Stimulated activated CD8-positive, alpha-beta memory T cell treated with anti-CD3 and anti-CD28 coated beads, Interleukin-4, amount 100 ng/mL, for 24 hours (primary cell): ENCODE results near the gene MMP24.

Experiments
- DNase-seq: peaks from one replicate; pipeline ENCODE4 v3.0.0-alpha.2; 2020; ENCODE audit warnings: low read depth

The MMP24 gene

DNA sequence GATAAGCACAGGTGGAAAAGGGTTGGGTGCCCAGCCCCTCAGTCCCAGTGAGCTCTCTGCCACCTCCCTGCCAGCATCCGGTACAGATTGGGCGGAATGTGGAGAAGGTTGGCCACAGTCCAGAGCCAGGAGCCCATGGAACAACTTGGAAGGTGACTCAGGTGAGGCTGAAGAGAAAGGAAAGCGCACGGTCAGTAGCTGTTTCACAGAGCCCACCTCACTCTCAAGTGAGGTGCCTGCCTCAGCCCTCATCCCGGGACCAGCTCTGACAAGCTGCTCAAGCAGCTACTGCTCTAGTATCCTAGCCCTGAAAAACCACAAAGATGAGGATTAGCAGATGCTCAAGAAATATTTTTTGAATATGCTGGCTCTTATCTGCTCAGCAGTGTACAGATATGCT, 52.5 kb downstream of the MMP24 start:
- DNase-seq, result no peak

DNA sequence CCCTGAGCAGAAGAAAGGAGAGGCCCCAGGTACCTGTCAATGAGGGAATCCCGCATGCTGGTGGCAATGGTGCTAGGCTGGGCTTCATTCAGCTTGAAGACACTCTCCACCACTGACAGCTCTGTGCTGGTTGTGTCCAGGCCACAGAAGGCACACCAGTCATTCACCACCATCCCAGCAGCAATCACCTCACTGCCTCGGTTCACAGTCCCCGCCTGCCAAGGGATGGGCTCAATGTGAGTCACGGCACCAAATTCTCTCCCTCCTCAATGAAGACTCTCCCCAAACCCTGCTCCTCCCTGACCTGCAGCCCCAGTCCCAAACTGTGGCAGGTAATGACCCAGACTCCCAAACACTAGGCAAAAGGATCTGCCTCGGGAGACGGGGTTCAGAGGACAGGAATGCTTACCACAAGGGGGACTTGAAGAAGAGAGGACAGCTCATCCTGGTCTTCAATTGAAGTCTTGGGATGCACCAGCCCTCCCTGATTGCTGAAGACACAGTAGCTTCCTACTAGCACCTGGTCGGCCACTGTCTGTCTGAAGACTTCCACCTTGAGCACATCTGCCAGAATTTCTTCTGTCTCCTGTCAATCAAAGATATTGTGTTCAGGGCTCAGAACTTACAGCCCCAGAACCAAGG, 53.2 kb downstream of the MMP24 start:
- no peak for DNase-seq

DNA sequence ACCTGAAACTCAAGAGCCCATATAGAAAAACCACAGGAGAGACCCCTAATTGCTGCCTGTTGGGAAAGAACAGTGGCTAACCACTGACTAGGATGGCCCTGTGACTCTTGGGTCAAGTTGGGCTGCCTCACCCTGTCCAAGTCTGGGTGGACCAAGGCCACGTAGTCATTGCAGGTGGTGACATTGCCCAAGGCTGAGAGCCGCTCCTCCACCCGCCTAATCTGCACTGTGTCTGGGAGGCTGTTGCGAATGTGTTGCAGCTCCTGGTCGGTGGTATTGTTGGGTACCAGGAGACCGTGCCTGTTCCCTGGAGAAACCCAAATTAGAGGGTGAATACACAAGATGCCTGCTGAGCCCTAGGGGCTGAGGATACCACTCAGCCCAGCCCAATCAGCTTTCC, 54.0 kb downstream of the MMP24 start:
- DNase-seq, result no peak

DNA sequence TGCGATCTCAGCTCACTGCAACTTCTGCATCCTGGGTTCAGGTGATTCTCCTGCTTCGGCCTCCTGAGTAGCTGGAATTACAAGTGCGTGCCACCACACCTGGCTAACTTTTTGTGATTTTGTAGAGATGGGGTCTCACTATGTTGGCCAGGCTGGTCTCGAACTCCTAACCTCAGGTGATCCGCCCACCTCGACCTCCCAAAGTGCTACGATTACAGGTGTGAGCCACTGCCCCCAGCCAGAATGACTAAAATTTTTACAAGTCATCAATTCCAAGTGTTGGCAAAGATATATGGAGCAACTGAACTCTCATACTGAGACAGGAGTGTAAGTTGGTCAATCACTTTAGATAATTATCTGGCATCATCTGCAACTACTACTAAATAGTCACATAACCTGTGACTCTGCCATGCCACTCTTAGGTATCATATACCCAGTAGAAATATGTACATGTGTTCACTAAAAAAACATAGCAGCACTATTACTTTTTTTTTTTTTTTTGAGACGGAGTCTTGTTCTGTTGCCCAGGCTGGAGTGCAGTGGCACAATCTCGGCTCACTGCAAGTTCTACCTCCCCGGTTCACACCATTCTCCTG, 55.1 kb downstream of the MMP24 start:
- DNase-seq, result no peak

DNA sequence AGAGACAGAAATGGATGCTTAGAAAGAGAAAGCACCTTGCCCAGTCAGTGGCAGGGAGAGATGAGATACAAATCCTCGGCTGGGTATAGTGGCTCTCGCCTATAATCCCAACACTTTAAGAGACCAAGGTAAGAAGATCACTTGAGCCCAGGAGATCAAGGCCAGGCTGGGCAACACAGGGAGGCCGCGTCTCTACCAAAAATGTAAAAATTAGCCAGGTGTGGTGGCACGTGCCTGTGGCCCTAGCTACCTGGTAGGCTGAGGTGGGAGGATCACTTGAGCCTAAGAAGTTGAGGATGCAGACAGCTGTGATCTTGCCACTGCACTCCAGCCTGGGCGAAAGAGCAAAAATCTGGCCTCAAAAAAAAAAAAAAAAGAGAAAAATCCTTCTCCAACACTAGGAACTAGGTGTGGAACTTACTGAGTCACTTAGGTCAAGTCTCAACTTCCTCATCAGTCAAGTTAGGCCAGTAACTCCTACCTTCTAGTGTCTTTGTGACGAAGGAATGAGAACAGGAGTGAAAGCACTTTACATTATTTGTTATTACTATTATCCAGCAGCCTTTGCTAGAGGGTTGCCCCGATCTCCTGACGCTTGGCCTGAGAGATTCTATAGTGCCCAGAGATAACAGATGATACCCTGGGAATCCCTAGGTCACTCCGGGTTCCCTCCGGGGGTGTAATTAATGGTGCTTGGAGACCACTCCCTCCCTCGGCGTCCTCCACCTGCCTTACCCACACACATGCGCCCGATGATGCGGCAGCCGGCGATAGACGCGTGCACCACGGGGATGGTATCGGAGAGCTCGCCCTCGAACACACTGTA, 57.2 kb downstream of the MMP24 start:
- DNase-seq, result no peak

DNA sequence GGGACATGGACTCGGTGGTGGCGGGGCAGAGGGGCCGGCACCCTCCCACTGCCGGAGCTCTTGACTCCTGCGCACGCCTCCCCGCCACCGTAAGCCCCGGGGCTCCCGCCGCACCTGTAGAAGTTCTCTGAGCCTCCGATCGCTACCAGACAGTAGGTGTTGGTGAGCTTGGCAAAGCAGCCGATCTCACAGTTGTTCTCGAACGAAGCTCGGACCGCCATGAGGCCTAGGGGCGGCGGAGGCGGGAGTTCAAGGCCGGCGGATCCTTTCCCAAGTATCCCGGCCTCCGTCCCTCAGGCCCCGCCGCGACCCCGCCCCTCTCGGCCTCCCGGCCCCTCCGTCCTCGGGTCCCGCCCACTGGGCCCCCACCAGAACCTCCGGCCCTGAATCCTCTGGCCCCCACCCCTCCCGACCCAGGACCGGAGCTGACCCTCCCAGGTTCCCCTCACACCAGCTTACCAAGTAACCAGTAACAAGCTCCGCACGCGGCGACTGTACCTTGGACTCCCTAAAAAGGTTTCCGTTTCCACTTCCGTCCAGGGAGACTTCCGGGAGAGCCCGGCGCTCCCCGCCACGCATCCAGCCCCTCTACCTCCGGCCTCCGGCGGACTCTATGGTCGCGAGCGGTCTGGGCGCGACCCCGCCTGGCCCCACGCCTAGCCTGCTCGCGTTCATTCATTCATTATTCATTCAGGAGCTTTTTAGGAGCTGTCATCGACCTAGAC, 57.9 kb downstream of the MMP24 start, which contains the start of gene EIF6:
TSS of gene EIF6 (minus strand) at position 506 of the 725 bp plus-strand sequence. CDS start at position 221, 285 bp downstream.
- peak; percentile 74 for DNase-seq

DNA sequence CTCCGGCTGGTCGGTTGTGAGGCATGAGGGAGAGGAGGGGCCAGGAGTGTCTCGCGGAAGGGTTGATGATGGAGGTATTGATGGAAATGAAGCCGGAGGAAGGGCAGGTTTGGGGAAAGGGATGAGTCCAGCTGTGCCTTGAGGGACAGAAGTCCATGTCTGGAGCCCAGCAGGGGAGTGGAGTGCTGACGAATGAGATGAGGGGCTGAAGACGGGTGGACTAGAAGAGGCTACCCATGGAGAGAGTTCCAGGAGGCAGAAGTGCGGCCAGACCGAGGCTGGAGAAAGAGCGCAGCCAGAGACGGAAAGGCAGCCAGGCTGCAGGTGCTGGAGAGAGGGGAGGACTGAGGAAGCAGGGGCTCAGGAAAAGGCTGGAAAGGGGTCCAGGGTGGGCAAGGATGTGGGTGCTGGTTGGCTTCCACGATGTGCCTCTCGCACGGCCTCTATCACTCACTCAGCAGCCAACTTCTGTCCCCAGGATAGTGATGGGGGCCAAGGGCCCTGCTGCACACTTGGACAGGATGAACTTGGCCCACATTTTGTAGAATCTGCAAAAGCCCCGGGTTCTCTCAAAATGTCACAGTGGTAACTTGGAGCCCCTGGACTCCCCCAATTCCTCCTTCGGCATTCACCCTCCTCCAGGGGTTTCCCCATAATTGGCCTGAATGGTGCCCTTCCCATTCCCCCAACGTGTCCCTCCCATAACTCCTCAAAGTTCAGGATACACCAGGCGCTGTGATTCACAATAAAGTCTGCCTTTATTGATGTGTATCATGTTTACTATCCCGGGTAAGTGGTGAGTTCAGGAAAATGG, 58.7 kb downstream of the MMP24 start:
- no peak for DNase-seq

DNA sequence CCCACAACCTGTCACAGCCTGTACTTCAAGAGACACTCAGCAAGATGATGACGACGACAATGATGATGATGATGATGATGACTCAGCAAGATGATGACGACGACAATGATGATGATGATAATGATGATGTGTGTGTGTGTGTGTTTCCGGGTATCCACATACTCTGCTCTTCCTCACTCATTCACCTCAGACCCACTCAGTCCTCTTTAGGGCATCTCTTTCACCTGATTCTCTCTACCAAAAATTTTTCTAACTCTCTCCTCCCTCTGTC, 59.3 kb downstream of the MMP24 start:
- no peak for DNase-seq

DNA sequence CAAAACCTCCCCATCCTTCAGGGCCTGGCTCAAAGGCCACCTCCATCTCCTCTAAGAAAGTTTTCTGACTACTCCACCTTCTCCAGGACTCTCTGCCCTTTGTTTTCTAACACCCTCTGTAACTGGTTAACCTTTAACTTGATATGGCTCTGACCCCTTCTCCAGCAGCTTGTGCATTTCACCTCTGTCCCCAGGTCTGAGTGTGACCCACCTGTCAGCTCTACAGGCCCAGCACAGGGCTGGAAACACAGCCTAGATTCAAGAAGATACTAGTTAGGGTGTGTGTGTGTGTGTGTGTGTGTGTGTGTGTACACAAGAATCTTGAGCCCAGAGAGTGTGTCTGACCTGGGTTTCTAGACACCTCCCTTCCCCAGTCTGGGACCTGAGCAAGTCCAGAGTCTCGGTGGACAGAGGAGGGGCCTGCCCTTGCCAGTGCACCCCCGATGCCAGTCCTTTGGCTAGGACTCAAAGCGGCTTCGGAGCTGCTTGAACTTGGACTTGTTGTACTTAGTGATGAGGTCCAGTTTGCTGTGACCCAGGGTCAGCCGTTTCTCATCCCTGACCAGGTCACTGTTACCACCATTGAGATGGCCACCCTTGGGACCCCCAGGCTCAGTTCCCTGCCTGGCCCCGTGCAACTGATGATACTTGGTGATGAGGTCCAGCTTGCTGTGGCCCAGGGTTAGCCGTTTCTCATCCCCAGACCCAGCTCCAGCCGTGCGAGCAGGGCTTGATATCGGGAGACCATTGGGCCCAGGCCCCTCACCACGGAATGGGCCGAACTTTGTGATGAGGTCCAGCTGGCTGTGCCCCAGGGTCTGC, 59.8 kb downstream of the MMP24 start:
- DNase-seq, result no peak

DNA sequence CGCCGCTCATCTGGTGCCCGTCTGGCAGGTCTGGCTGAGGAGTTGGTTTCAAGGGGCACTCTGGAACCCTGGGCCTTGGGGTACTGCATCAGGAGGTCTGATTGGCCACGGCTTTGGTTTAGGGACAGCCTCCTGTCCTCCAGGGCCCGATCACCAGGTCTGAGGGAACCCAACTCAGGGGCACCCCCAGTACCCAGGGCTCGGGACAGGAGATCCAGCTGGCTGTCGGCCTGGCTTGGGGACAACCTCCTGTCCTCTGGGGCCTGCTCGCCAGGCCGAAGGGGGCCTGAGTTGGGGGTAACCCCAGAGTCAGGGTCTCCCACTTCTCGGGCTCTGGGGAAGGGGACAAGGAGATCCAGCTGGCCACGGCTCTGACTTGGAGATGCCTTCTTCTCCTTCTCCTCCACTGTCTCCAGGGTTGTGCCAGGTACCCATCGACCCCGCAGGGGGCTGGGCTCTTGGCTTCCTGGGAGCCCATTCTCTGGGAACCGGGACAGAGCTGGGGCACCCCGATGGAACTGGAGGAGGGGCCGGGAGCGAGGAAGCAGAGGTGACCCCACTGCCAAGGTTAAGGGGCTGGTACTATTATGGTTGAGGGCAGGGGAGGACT, 60.5 kb downstream of the MMP24 start:
- DNase-seq, result no peak

DNA sequence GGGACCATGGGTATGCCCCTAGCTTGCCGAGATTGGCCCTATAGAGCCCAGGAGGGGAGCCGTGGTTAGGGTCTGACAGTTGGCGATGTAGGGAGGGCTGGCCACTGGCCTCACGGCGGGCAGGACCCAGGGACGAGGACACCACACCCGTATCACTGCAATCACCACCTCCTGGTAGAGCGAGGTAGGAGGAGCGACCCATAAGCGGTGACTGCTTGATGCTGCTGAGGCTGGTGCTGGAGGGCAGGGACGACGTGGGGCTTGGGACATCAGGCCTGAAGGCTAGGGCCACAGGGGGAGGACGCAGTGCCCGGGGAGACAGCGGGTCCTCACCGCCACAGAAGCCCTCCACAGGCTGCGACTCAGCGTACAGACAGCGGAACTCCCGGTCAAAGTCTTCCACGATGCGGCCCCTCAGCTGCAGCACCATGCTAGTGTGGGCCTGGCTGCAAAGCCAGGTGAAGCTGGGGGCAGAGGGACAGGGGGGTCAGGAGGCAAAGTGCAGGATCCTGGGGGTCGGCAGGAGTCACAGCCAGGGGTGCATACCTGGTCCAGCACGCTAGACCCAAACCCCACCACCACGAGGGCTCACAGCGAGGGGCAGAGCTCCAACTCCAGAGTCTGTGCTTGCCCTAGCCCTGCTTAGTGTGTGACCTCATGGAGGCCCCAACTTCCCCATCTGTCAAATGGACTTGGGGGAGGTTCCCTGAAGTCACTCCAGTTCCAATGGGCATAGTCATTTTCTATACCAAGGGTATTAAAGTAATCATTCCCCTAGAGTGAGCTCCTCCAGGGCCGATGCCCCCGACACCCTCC, 61.2 kb downstream of the MMP24 start:
- no peak for DNase-seq

DNA sequence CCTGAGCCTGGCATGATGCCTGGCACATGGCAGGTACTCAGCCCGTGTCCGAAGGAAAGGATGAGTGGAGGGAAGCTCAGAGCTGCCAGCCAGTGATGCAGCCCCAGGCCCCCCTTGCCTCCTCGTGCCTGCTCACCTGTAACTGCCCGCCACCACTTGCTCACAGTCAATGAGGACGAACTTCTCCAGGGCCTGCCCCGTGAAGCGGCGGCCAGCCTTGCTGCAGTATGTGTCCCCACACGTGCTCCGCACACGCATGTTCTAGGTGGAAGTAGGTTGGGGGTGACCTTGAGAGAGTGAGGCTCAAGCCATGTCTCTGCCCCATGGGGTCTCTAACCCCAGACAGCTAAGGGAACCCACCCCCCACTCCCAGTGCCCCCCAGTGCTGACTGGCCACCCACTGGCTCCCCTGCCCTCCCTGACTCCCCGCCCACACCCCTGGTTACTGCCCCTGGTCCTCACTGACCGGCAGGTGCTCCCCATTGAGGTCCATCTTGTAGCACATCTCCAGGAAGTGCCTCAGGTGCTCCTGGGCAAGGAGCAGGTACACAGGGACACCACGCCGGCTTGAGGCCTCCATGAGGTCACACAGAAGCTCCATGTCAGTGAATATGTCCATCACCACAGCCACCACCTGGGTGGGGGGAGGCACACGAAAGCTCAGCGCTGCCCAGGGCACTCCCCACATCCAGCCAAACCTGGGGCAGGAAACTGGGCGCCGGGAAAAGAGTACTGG, 62.0 kb downstream of the MMP24 start:
- DNase-seq, result no peak

DNA sequence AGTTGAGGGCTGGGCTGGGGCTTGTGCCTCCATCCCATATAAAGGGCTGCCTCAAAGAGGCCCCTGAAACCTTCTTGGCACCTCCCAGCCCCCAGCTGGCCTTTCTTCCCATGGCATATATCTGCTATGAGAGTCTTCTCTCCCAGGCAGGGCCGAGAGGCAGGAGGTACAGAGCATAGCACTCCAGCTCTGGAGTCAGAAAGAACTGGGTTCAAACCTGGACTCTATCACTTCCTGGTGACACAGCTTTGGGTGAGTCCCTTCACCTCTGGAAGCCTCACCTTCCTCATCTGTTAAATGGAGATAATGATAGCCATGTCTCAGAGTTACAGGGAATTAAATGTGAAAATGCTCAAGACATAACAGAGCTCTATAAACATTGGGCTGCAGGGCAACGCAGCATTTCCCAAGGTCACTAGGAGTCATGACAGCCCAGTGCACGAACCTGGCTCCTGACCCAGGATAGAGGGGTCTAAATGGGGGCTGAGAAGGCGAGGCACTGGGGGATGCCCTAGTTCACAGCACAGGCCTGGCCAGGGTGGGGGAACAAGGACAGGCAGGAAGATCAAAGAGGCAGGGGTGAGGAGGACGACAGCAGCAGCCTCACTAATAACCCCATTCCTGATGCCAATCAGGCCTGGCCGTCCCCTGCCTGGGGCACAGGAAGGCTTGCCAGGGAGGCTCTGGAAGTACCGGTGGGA, 63.8 kb downstream of the MMP24 start:
- no peak for DNase-seq

DNA sequence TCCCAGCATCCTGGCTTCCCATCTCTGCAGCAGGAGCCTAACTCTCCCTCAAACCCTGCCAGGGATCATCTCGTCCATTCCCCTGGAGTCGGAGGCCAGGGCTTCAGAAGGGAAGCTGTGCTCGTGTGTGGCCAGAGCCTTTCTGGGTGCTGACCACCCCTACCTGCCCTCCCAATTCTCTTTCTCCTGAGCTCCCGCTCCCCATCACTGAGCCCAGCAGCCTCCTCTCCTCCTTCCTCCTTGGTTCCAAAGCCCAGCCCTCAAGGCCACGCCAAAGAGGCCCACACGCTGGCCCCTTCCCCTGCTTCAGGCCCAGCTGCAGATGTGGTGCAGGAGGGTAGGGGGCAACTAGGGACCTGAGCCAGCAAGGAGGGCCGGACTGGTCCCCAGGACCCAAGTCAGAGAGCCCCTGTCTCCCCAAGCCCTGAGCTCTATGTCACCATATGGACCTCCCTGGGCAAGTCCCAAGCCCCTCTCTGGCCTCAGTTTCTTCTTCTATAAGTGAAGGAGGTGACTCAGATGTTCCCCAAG, 64.5 kb downstream of the MMP24 start:
- DNase-seq, result no peak

DNA sequence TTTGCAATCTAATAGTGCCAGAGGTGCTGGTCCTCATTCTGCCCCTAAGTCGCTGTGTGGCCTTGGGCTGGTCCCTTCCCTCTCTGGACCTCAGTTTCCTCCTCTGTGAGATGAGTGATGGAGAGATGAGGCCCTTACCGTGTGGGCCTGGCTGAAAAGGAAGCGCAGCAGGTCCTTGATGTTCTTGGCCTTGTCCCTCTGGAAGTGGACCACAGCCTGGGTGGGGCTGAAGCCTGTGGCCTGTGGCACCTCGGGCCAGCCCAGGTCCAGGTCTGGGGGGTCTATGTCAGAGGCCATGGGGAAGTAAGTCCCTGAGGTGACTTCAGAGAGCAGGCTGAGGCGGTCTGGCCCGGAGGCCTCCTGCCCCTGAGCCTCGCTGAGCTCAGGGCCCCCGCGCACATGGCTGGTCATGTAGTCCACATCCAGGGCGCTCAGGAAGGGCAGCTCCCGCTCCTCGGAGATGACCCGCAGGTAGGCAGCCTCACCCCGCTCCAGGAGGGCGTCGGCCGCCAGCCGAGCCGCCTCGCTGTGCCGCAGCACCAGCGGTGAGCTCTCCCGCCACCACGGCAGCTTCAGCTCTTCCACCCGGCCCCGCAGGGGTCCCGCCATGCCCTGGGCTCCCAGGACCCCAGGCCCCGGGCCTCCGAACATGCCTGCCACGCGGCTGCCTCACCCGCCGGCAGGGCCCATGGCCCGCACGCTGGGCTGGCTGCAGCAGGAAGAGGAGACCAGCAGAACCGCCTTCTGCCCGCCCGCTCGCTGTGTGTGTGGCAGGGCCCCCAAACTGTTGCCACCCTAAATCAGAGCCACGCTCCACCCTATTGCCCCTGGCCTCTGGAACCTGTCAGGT, 65.4 kb downstream of the MMP24 start, which contains the start of gene FAM83C:
TSS of gene FAM83C (minus strand) at position 772 of the 850 bp plus-strand sequence. CDS start at position 651, 121 bp downstream.
- DNase-seq, result no peak

DNA sequence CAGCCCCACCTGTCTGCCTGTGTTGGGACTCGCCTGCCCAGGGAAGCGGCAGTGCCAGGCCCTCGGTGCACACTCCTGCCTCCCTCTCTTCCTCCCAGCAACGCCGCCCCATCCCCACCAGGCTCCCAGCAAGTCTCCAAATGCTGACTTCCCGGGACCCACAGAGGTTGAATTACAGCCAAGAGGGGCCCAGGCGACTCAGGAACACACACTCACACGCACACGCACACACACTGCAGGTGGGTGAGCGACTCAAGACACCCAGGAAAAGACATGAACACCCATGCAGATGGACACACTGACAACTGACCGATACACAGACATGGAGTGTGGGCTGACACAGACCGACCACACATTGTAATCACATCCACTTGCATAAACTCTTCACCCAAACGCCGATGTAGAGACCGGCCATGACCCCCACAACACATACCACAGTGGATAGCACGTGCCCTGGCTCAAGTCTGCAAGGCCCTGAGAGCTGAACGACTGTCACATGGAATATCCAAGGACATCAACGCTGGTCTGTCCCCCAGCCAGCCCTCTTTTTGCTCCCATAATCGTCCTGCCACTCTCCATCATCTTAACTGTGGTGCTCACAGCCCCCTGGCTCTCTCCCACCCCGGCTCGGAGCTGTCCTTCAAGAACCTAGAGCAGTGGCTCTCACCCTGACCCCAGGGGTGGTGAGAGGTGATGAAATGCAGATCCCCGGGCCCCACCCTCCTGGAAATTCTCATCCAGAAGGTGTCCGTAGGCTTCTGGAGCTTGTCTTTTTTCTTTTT, 66.2 kb downstream of the MMP24 start:
- DNase-seq, result no peak
